Osteoblast (primary cell): ENCODE data around the gene CELF1. TPM values are rescaled to one million over a fixed set of nuclear protein-coding genes. Genes with fewer than 3 reads are reported as not detected.

Experiments used
- DNase-seq: peaks from one replicate; pipeline ENCODE4 v3.0.0; 2011; ENCODE audit warnings: low spot score, mixed read lengths; ENCODE audit not compliant: insufficient read length; ENCODE audit errors: missing footprints
- H2AFZ ChIP-seq: 2 replicates; pipeline ENCODE4 v1.6.0; 2011; ENCODE audit warnings: mild to moderate bottlenecking, low read length
- H3K27ac ChIP-seq: 2 replicates; pipeline ENCODE4 v1.5.1; 2011; ENCODE audit warnings: mild to moderate bottlenecking, low read depth, low read length, moderate library complexity
- H3K27me3 ChIP-seq: 2 replicates; pipeline ENCODE4 v1.6.0; 2012; ENCODE audit warnings: mild to moderate bottlenecking, control low read depth, inconsistent platforms, low read length, moderate library complexity; ENCODE audit not compliant: insufficient read depth
- H3K36me3 ChIP-seq: 2 replicates; pipeline ENCODE4 v1.5.1; 2011; ENCODE audit warnings: mild to moderate bottlenecking, low read length, control low read depth, moderate library complexity; ENCODE audit not compliant: insufficient read depth
- H3K4me1 ChIP-seq: 2 replicates; pipeline ENCODE4 v1.5.1; 2011; ENCODE audit warnings: mild to moderate bottlenecking, low read length, control low read depth, moderate library complexity; ENCODE audit not compliant: insufficient read depth
- H3K4me2 ChIP-seq: 2 replicates; pipeline ENCODE4 v1.6.0; 2011; ENCODE audit warnings: mild to moderate bottlenecking, low read length; ENCODE audit not compliant: insufficient read depth
- H3K4me3 ChIP-seq: fragments of 200-600 bp; sonication (generic); 3 replicates; pipeline ENCODE4 v1.5.1; 2012; ENCODE audit warnings: mild to moderate bottlenecking, low read length, inconsistent platforms; ENCODE audit not compliant: insufficient read depth
- H3K79me2 ChIP-seq: 2 replicates; pipeline ENCODE4 v1.6.0; 2012; ENCODE audit warnings: mild to moderate bottlenecking, low read length, control low read depth, inconsistent platforms; ENCODE audit not compliant: insufficient read depth
- H3K9me3 ChIP-seq: 2 replicates; pipeline ENCODE4 v1.5.1; 2011; ENCODE audit warnings: low read depth, low read length, control low read depth
- H4K20me1 ChIP-seq: 2 replicates; pipeline ENCODE4 v1.6.0; 2012; ENCODE audit warnings: mild to moderate bottlenecking, low read length, control low read depth; ENCODE audit not compliant: insufficient read depth
- total RNA-seq: library from RNA; depleted of rRNA; stranded (reverse); fragments of >200 nt; gene quantifications from 2 replicates; pipeline ENCODE4 v1.2.3, GENCODE V29; 2012
- TF ChIP-seq, protein P1 (sequence below): IDR thresholded peaks from 2 replicates; pipeline ENCODE4 v1.5.1; 2011; ENCODE audit warnings: mild to moderate bottlenecking, low read depth, low read length, moderate library complexity; ENCODE audit errors: extremely low read depth

CELF1 gene
- total RNA-seq, 1 donor: 148 TPM

DNA sequence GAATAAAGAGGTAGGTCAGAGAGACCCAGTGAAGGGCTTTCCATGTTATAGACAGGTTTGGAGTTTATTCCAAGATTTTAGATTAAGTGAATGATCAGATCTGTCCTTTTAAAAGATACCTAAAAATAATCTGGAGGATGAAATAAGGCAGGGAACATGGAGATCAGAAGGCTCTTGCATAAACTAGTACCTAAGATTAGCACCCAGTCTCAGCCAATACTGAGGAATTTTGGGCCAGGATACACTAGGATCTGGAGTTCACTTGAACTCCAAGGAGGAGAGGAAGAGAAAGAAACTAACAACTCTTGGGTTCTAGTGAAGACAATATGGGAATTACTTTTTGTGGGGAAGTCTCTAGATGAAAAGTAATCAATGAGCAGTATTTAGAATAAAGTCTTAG is 56.1 kb downstream of the CELF1 start:
- H3K79me2 ChIP-seq: peaks cover 98% of the 10 kb centered on the region
- DNase-seq: no peak
- H4K20me1 ChIP-seq: peaks cover 52% of the 10 kb centered on the region
- TF ChIP-seq, protein P1, sequence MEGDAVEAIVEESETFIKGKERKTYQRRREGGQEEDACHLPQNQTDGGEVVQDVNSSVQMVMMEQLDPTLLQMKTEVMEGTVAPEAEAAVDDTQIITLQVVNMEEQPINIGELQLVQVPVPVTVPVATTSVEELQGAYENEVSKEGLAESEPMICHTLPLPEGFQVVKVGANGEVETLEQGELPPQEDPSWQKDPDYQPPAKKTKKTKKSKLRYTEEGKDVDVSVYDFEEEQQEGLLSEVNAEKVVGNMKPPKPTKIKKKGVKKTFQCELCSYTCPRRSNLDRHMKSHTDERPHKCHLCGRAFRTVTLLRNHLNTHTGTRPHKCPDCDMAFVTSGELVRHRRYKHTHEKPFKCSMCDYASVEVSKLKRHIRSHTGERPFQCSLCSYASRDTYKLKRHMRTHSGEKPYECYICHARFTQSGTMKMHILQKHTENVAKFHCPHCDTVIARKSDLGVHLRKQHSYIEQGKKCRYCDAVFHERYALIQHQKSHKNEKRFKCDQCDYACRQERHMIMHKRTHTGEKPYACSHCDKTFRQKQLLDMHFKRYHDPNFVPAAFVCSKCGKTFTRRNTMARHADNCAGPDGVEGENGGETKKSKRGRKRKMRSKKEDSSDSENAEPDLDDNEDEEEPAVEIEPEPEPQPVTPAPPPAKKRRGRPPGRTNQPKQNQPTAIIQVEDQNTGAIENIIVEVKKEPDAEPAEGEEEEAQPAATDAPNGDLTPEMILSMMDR: no peak
- H2AFZ ChIP-seq: no peak overlapping the region
- H3K27ac ChIP-seq: no peak overlapping the region
- peaks cover 26% of the 10 kb centered on the region for H3K36me3 ChIP-seq
- no peaks in the 10 kb centered on the region for H3K9me3 ChIP-seq
- H3K4me1 ChIP-seq: peaks cover 9% of the 10 kb centered on the region
- no peak overlapping the region for H3K4me3 ChIP-seq
- H3K27me3 ChIP-seq: no peaks in the 10 kb centered on the region
- no peak overlapping the region for H3K4me2 ChIP-seq

DNA sequence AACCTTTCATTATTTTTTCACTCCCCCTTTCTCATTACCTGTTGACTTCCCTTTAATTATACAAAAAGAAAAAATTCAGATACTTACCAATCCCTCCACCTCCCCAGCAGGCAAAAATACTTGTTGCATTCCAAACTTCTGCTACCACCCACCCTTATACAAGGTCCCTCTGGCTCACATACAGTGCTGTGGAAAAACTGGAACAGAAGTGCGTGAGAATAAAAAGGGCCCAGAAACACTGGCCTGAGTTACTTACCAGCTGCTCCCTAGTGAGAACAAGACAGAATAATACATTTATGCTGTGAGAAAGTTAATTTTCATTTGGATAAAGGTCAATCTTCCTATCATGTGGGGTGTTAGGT is 57.1 kb downstream of the CELF1 start:
- peaks cover 21% of the 10 kb centered on the region for H3K36me3 ChIP-seq
- no peak overlapping the region for H2AFZ ChIP-seq
- peaks cover 46% of the 10 kb centered on the region for H4K20me1 ChIP-seq
- H3K9me3 ChIP-seq: no peaks in the 10 kb centered on the region
- peaks cover 98% of the 10 kb centered on the region for H3K79me2 ChIP-seq
- no peak overlapping the region for H3K27ac ChIP-seq
- peaks cover 9% of the 10 kb centered on the region for H3K4me1 ChIP-seq
- H3K4me2 ChIP-seq: no peak overlapping the region
- H3K4me3 ChIP-seq: no peak overlapping the region
- TF ChIP-seq, protein P1: no peak
- H3K27me3 ChIP-seq: no peaks in the 10 kb centered on the region
- no peak for DNase-seq

GRCh38 chr11:47495011-47495855 is 57.7 kb downstream of the CELF1 start:
- Histone ChIP-seq H4K20me1 (peaks cover 48% of the 10 kb centered on the region), H3K27ac (peak overlapping the region; percentile 27), H3K4me1 (peaks cover 9% of the 10 kb centered on the region)

GRCh38 chr11:47489395-47489755 is 63.6 kb downstream of the CELF1 start:
- Histone ChIP-seq H3K4me2 (peak overlapping the region; percentile 2), H3K4me1 (peaks cover 3% of the 10 kb centered on the region), H3K27me3 (no peaks in the 10 kb centered on the region), H3K4me3 (no peak overlapping the region), H3K79me2 (peaks cover 77% of the 10 kb centered on the region), H3K9me3 (no peaks in the 10 kb centered on the region), H3K36me3 (peaks cover 48% of the 10 kb centered on the region), H4K20me1 (peaks cover 34% of the 10 kb centered on the region), H3K27ac (peak overlapping the region; percentile 45), H2AFZ (no peak overlapping the region)
- TF ChIP-seq, protein P1: no peak
- peak; percentile 80 for DNase-seq

More at GRCh38 chr11:47495011-47495855, 57.7 kb downstream of the CELF1 start:
- H3K27me3 ChIP-seq: no peaks in the 10 kb centered on the region
- peaks cover 95% of the 10 kb centered on the region for H3K79me2 ChIP-seq
- no peak overlapping the region for H3K4me3 ChIP-seq
- TF ChIP-seq, protein P1: no peak
- H3K9me3 ChIP-seq: no peaks in the 10 kb centered on the region
- H3K4me2 ChIP-seq: no peak overlapping the region
- DNase-seq: no peak
- H3K36me3 ChIP-seq: peaks cover 18% of the 10 kb centered on the region
- H2AFZ ChIP-seq: no peak overlapping the region
